ENCODE data around the gene CNTNAP5. TPM values are rescaled to one million over a fixed set of nuclear protein-coding genes. Genes with fewer than 3 reads are reported as not detected.

Gene CNTNAP5
- total RNA-seq, 1 donor from 2014 or later, result 22.0 TPM

DNA sequence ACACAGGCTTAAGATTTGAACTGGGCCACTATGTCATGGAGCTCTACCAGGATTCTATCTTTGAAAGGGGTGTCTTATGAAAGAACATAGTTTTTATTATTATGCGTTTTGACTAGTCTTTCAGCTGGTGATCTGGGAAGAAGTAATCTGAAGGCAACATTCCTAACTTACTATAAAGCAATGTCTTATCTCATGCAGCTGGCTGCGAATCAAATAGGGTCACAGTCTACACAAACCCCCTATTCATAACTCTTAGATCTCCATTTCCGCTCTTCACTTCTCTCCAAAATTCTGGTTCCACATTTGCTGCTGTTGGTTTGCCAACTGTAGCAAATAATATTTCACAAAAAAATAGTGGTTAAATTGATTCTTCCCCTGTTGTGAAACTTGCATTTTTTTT is 813.3 kb downstream of the CNTNAP5 start:
- Mint-ChIP-seq H3K36me3 (ENCODE audit: unreplicated experiment) (no peaks in the 10 kb centered on the region), H3K27me3 (ENCODE audit: unreplicated experiment) (no peaks in the 10 kb centered on the region), H3K4me3 (ENCODE audit: unreplicated experiment) (no peak overlapping the region), H3K9me3 (ENCODE audit: unreplicated experiment) (no peaks in the 10 kb centered on the region), H3K27ac (ENCODE audit: unreplicated experiment) (no peak overlapping the region), H3K4me1 (ENCODE audit: low read depth, unreplicated experiment) (peaks cover 4% of the 10 kb centered on the region)
- DNase-seq, result no peak
- TF ChIP-seq CTCF (IDR thresholded peaks at IDR 0.05; ENCODE audit: partially characterized antibody, unreplicated experiment), result no peak

DNA sequence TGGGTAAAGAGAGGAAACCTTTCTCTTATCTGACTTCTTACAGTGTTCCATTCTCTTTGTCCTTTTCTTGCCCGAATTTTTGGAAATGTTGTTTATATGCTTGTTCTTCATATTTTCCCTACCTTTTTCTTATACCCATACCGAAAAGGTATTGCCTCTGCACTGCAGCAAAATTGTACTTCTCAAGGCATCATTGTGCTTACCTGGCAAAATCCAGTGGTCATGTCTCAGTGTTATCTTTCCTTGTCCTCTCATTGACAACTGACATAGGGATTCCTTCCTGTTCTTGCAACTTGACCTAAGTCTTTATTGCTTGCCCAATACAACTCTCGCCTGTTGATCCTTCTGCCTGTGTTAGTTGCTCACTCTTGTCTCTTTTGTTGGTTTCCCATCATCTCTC is 842.2 kb downstream of the CNTNAP5 start:
- no peak overlapping the region for H3K27ac Mint-ChIP-seq (ENCODE audit: unreplicated experiment)
- no peak for TF ChIP-seq CTCF (IDR thresholded peaks at IDR 0.05; ENCODE audit: partially characterized antibody, unreplicated experiment)
- H3K27me3 Mint-ChIP-seq (ENCODE audit: unreplicated experiment), result no peaks in the 10 kb centered on the region
- H3K9me3 Mint-ChIP-seq (ENCODE audit: unreplicated experiment), result no peaks in the 10 kb centered on the region
- H3K36me3 Mint-ChIP-seq (ENCODE audit: unreplicated experiment), result no peaks in the 10 kb centered on the region
- no peak overlapping the region for H3K4me3 Mint-ChIP-seq (ENCODE audit: unreplicated experiment)
- H3K4me1 Mint-ChIP-seq (ENCODE audit: low read depth, unreplicated experiment), result peaks cover 5% of the 10 kb centered on the region
- no peak for DNase-seq

DNA sequence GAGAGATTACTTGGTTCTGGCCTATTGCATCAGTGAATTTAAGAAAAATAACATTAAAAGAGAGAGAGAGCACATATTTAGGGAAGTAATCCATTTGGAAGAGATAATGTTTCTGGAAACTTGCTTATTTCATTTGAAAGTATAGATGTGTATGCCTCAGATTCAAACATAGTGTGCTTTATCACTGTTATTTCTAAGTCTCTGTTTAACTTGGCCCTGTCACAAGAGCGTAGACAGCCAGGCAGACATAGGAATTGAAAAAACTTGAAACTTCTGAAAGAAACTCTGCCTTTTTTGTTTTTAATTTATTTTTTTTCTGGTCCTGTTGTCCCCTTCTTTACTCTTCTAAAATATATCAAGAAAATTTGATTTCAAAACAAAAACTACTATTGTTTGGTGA is 849.1 kb downstream of the CNTNAP5 start:
- Mint-ChIP-seq H3K36me3 (ENCODE audit: unreplicated experiment) (no peaks in the 10 kb centered on the region), H3K27me3 (ENCODE audit: unreplicated experiment) (no peaks in the 10 kb centered on the region), H3K4me1 (ENCODE audit: low read depth, unreplicated experiment) (peaks cover 10% of the 10 kb centered on the region), H3K4me3 (ENCODE audit: unreplicated experiment) (no peak overlapping the region), H3K9me3 (ENCODE audit: unreplicated experiment) (no peaks in the 10 kb centered on the region), H3K27ac (ENCODE audit: unreplicated experiment) (no peak overlapping the region)
- no peak for DNase-seq
- TF ChIP-seq CTCF (IDR thresholded peaks at IDR 0.05; ENCODE audit: partially characterized antibody, unreplicated experiment), result no peak

- Mint-ChIP-seq H3K9me3 (ENCODE audit: unreplicated experiment) (no peaks in the 10 kb centered on the region), H3K27me3 (ENCODE audit: unreplicated experiment) (no peaks in the 10 kb centered on the region), H3K4me1 (ENCODE audit: low read depth, unreplicated experiment) (peaks cover 10% of the 10 kb centered on the region), H3K4me3 (ENCODE audit: unreplicated experiment) (no peak overlapping the region), H3K27ac (ENCODE audit: unreplicated experiment) (no peak overlapping the region), H3K36me3 (ENCODE audit: unreplicated experiment) (no peaks in the 10 kb centered on the region)
- DNase-seq, result no peak
- TF ChIP-seq CTCF (IDR thresholded peaks at IDR 0.05; ENCODE audit: partially characterized antibody, unreplicated experiment), result no peak
These were observed 849.6 kb downstream of the CNTNAP5 start for GRCh38 chr2:124874676-124875075.

- no peak overlapping the region for H3K27ac Mint-ChIP-seq (ENCODE audit: unreplicated experiment)
- no peak for TF ChIP-seq CTCF (IDR thresholded peaks at IDR 0.05; ENCODE audit: partially characterized antibody, unreplicated experiment)
These were observed 850.6 kb downstream of the CNTNAP5 start for GRCh38 chr2:124875627-124876244.

More at GRCh38 chr2:124875627-124876244, 850.6 kb downstream of the CNTNAP5 start:
- Mint-ChIP-seq H3K27me3 (ENCODE audit: unreplicated experiment) (no peaks in the 10 kb centered on the region), H3K9me3 (ENCODE audit: unreplicated experiment) (peaks cover under 1% of the 10 kb centered on the region), H3K36me3 (ENCODE audit: unreplicated experiment) (no peaks in the 10 kb centered on the region), H3K4me3 (ENCODE audit: unreplicated experiment) (no peak overlapping the region), H3K4me1 (ENCODE audit: low read depth, unreplicated experiment) (peaks cover 12% of the 10 kb centered on the region)
- no peak for DNase-seq
